ENCODE measurements around the gene FUCA1. TPM values are rescaled to one million over a fixed set of nuclear protein-coding genes. Genes with fewer than 3 reads are reported as not detected.
"Not testable (repeated sequence)": the region's sequence is repeated elsewhere in the genome, so short reads cannot be mapped to it uniquely, and the experiment has no call there.

Gene FUCA1
- total RNA-seq, 1 experiment from 2014 or later, result 0.18 TPM

- Histone ChIP-seq H3K27ac (no peak overlapping the region), H3K4me3 (no peak overlapping the region), H3K27me3 (peaks cover 3% of the 10 kb centered on the region; the same call in 1 of the 2 replicates), H3K4me1 (peaks cover 11% of the 10 kb centered on the region), H3K36me3 (no peaks in the 10 kb centered on the region), H3K9me3 (replicated peaks) (no peaks in the 10 kb centered on the region)
- DNase-seq, result no peak
Measured at GRCh38 chr1:23869051-23869450, 961 bp upstream of the FUCA1 start.

DNA sequence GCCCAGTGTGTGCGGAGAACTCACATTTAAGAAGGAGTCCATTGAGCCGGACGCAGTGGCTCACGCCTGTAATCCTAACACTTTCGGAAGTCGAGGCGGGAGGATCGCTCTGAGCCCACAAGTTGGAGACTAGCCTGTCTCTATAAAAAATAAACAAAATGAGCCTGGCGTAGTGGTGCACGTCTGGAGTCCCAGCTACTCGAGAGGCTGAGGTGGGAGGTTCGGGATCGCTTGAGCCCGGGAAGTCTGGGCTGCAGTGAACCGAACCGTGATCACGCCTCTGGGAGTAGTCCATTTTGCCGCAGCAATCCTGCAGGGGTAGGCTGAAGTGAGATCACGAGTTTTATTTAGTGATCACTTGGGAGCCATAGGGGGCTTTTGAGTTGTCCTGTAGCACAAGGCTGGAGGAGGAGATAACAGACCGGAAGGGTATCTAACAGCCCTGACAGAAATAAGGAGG is 497 bp upstream of the FUCA1 start:
- Histone ChIP-seq H3K36me3 (no peaks in the 10 kb centered on the region), H3K27ac (no peak overlapping the region), H3K27me3 (peaks cover 3% of the 10 kb centered on the region; the same call in 1 of the 2 replicates), H3K4me1 (peaks cover 11% of the 10 kb centered on the region), H3K4me3 (no peak overlapping the region), H3K9me3 (replicated peaks) (no peaks in the 10 kb centered on the region)
- no peak for DNase-seq

DNA sequence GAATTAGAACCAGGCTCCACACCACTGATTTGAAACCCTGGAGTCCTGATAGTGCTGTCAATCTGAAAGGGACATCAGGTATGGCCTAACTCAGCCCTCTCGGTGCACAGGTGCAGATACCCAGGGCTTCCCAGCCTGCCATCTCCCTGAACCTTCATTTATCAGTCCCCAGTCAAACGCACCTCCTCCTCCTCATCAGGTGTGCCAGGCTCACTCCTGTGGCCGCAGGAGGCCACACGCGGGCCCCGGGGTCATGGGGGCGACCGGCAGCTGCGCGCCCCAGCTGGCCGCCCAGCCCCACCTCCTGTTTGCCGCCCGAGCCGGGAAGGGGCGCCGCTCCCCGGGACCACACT is 572 bp downstream of the FUCA1 start:
- no peak for DNase-seq
- Histone ChIP-seq H3K27me3 (peaks cover 3% of the 10 kb centered on the region; the same call in 1 of the 2 replicates), H3K4me1 (peaks cover 11% of the 10 kb centered on the region), H3K27ac (no peak overlapping the region), H3K4me3 (no peak overlapping the region), H3K9me3 (replicated peaks) (no peaks in the 10 kb centered on the region), H3K36me3 (no peaks in the 10 kb centered on the region)

- Histone ChIP-seq H3K9me3 (replicated peaks) (no peaks in the 10 kb centered on the region), H3K4me1 (peaks cover 11% of the 10 kb centered on the region), H3K27ac (no peak overlapping the region), H3K36me3 (no peaks in the 10 kb centered on the region), H3K27me3 (peaks cover 3% of the 10 kb centered on the region; the same call in 1 of the 2 replicates), H3K4me3 (no peak overlapping the region)
- DNase-seq, result peak; percentile 78 to 82
Measured at GRCh38 chr1:23865543-23865930, 2.6 kb downstream of the FUCA1 start.

DNA sequence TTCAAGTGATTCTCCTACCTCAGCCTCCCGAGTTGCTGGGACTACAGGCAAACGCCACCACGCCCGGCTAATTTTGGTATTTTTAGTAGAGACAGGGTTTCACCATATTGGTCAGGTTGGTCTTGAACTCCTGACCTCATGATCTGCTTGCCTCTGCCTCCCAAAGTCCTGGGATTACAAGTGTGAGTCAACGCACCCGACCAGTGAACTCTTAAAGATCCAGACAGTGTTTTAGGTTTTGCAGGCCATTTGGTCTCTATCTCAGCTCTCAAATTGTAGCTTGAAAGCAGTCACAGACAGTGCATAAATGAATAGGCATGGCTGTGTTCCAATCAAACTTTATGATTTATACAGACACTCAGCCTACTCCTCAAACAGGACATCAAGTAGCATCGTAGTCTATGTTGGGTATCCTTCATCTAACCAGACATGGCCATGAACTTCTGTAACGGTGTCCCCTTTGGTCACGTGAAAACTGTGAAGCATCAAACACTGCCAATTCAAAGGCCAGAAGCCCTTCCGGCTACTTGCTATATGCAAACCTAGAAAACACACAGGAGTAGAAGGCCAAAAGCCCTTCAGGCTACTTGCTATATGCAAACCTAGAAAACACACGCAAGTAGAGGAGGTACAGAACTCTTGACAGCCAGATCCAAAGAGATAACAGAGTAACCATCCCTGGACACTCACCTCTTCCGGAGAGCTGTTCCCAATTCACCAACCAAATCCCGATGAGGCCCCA is 3.1 kb downstream of the FUCA1 start:
- Histone ChIP-seq H3K9me3 (replicated peaks) (no peaks in the 10 kb centered on the region), H3K4me3 (no peak overlapping the region), H3K27me3 (peaks cover 3% of the 10 kb centered on the region; the same call in 1 of the 2 replicates), H3K4me1 (peaks cover 11% of the 10 kb centered on the region), H3K27ac (no peak overlapping the region), H3K36me3 (no peaks in the 10 kb centered on the region)
- no peak for DNase-seq

- Histone ChIP-seq H3K27ac (no peak overlapping the region), H3K27me3 (no peaks in the 10 kb centered on the region; the same call in 1 of the 2 replicates), H3K4me1 (peaks cover 11% of the 10 kb centered on the region), H3K4me3 (no peak overlapping the region), H3K9me3 (replicated peaks) (no peaks in the 10 kb centered on the region), H3K36me3 (no peaks in the 10 kb centered on the region)
- DNase-seq, result peak in 1 of 2 experiments; percentile 21
Measured at GRCh38 chr1:23862640-23863039, 5.5 kb downstream of the FUCA1 start.

- no peak overlapping the region for H3K4me3 ChIP-seq
- no peaks in the 10 kb centered on the region for H3K4me1 ChIP-seq
- H3K27me3 ChIP-seq, result no peaks in the 10 kb centered on the region
- H3K36me3 ChIP-seq, result no peaks in the 10 kb centered on the region
- DNase-seq, result peak in 1 of 2 experiments; percentile 23
- H3K9me3 ChIP-seq (replicated peaks), result no peaks in the 10 kb centered on the region
- no peak overlapping the region for H3K27ac ChIP-seq
Measured at GRCh38 chr1:23854568-23854967, 13.5 kb downstream of the FUCA1 start.

- not testable (repeated sequence) for H3K9me3 ChIP-seq (replicated peaks); H3K27me3 ChIP-seq; H3K4me1 ChIP-seq; H3K27ac ChIP-seq; H3K4me3 ChIP-seq; H3K36me3 ChIP-seq; DNase-seq
Measured at GRCh38 chr1:23853124-23853523, 15.0 kb downstream of the FUCA1 start.

GRCh38 chr1:23851406-23851805 is 16.7 kb downstream of the FUCA1 start:
- not testable (repeated sequence) for H3K9me3 ChIP-seq (replicated peaks); H3K27me3 ChIP-seq; H3K4me1 ChIP-seq; DNase-seq; H3K27ac ChIP-seq; H3K4me3 ChIP-seq; H3K36me3 ChIP-seq

- Histone ChIP-seq H3K27me3 (peaks cover 3% of the 10 kb centered on the region; the same call in 1 of the 2 replicates), H3K36me3 (no peaks in the 10 kb centered on the region), H3K4me1 (no peaks in the 10 kb centered on the region), H3K9me3 (replicated peaks) (no peaks in the 10 kb centered on the region), H3K4me3 (no peak overlapping the region), H3K27ac (no peak overlapping the region)
- DNase-seq, result no peak
Measured at GRCh38 chr1:23848673-23849616, 19.1 kb downstream of the FUCA1 start.

- not testable (repeated sequence) for H3K36me3 ChIP-seq; H3K4me3 ChIP-seq; H3K4me1 ChIP-seq; H3K27ac ChIP-seq; DNase-seq; H3K27me3 ChIP-seq; H3K9me3 ChIP-seq (replicated peaks)
Measured at GRCh38 chr1:23847482-23848095, 20.5 kb downstream of the FUCA1 start.

- Histone ChIP-seq H3K27ac (no peak overlapping the region), H3K4me3 (no peak overlapping the region), H3K9me3 (replicated peaks) (no peaks in the 10 kb centered on the region; the same call in 1 of the 2 replicates), H3K4me1 (no peaks in the 10 kb centered on the region), H3K27me3 (peaks cover 17% of the 10 kb centered on the region), H3K36me3 (no peaks in the 10 kb centered on the region)
- no peak for DNase-seq
Measured at GRCh38 chr1:23845163-23845562, 22.9 kb downstream of the FUCA1 start.

GRCh38 chr1:23843644-23844043 is 24.4 kb downstream of the FUCA1 start:
- Histone ChIP-seq H3K4me1 (no peaks in the 10 kb centered on the region), H3K27me3 (peaks cover 17% of the 10 kb centered on the region), H3K9me3 (replicated peaks) (no peaks in the 10 kb centered on the region; the same call in 1 of the 2 replicates), H3K36me3 (no peaks in the 10 kb centered on the region), H3K4me3 (no peak overlapping the region), H3K27ac (no peak overlapping the region)
- DNase-seq, result no peak

GRCh38 chr1:23838401-23838866 is 29.7 kb downstream of the FUCA1 start:
- Histone ChIP-seq H3K4me3 (peak overlapping the region; percentile 36), H3K27ac (no peak overlapping the region)
- DNase-seq, result peak; percentile 68 to 71

More at GRCh38 chr1:23838401-23838866, 29.7 kb downstream of the FUCA1 start:
- Histone ChIP-seq H3K9me3 (replicated peaks) (no peaks in the 10 kb centered on the region; the same call in none of the 2 replicates), H3K4me1 (no peaks in the 10 kb centered on the region; the same call in 1 of the 2 replicates), H3K27me3 (peaks cover 17% of the 10 kb centered on the region), H3K36me3 (no peaks in the 10 kb centered on the region)
